Lower leg skin (tissue), 3 donors: ENCODE data around the gene LYST.

Source experiments
- POLR2A ChIP-seq, 2 donors: fragments of 450-650 bp; IDR thresholded peaks; one replicate each; pipeline ENCODE4 v1.6.1; 2016 to 2017; ENCODE audit warnings: antibody characterized with exemption in 2 of 2, mild to moderate bottlenecking in 1 of 2, moderate library complexity in 1 of 2
- TF ChIP-seq, protein P1 (sequence below), 3 donors: fragments of 450-650 bp; IDR thresholded peaks; one replicate each; pipeline ENCODE4 v1.5.1; 2016; ENCODE audit warnings: antibody characterized with exemption in 3 of 3, mild to moderate bottlenecking in 3 of 3, moderate library complexity in 2 of 3

DNA sequence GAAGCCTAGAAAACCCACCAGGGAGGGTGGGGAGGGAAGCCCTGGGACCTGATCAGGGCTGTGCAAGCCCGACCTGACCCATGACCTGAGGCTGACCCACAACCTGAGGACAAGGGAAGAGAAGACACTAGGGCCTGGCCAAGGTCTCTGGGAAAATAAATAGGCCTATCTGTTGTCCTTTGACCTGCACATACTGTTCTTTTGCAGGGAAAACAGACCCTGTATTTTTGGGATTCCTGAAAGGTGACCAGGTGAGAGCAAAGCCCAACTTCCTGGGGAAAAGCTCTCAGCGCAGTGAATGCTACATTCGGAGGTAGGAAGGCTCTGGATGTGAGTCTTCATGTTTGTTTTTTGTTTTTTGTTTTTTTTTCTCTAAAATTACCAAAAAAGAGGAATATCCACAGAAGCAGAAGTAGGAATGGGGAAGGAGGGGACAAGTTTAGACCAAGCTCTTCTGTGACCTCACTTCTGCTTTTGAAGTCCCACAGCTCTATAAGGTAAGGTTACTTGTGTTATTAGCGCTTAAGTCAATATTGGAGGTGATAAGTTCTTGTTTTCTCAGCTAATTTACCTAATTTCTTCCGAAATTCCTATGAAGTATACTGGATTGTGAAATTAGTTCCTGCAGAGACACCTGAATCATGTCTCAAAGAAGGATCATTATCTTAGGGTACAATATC, 26.2 kb upstream of the LYST start:
- TF ChIP-seq, protein P1, sequence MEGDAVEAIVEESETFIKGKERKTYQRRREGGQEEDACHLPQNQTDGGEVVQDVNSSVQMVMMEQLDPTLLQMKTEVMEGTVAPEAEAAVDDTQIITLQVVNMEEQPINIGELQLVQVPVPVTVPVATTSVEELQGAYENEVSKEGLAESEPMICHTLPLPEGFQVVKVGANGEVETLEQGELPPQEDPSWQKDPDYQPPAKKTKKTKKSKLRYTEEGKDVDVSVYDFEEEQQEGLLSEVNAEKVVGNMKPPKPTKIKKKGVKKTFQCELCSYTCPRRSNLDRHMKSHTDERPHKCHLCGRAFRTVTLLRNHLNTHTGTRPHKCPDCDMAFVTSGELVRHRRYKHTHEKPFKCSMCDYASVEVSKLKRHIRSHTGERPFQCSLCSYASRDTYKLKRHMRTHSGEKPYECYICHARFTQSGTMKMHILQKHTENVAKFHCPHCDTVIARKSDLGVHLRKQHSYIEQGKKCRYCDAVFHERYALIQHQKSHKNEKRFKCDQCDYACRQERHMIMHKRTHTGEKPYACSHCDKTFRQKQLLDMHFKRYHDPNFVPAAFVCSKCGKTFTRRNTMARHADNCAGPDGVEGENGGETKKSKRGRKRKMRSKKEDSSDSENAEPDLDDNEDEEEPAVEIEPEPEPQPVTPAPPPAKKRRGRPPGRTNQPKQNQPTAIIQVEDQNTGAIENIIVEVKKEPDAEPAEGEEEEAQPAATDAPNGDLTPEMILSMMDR (IDR thresholded peaks at IDR 0.05): no peak
- no peak for TF ChIP-seq POLR2A (IDR thresholded peaks at IDR 0.05)
